MCF 10A (cell line): ENCODE measurements around the gene SLC25A13. TPM values are rescaled to one million over a fixed set of nuclear protein-coding genes. Genes with fewer than 3 reads are reported as not detected.

ENCODE experiments used
- BruUV-seq: library from RNA; stranded (reverse); fragments of 400-500 nt; replicated peaks from 2 replicates; lab custom pipeline; 2021; lab: Mats Ljungman, UMichigan
- CTCF ChIA-PET: fragments of 300-600 bp; sonication (Branson Sonifier 250); formaldehyde crosslinking; extraction: SDS; loops from one replicate; lab custom pipeline; 2021; ENCODE audit warnings: antibody characterized with exemption, inconsistent platforms; lab: Yijun Ruan, JAX
- POLR2A ChIA-PET: fragments of 300-600, 350-650 bp; sonication (Branson Sonifier 250); formaldehyde crosslinking; extraction: SDS; loops from one replicate; lab custom pipeline; 2020; ENCODE audit warnings: antibody characterized with exemption, inconsistent platforms; lab: Yijun Ruan, JAX
- DNase-seq: peaks from one replicate; pipeline ENCODE4 v3.0.0-alpha.2; 2018; ENCODE audit not compliant: unreplicated experiment
- H3K27ac Mint-ChIP-seq: one replicate; pipeline ENCODE4 v1.8.0; 2022; ENCODE audit warnings: mild to moderate bottlenecking, low read depth, mixed read lengths; ENCODE audit not compliant: unreplicated experiment
- H3K27me3 Mint-ChIP-seq: one replicate; pipeline ENCODE4 v1.8.0; 2022; ENCODE audit warnings: mixed read lengths; ENCODE audit not compliant: insufficient read depth, unreplicated experiment
- H3K36me3 Mint-ChIP-seq: one replicate; pipeline ENCODE4 v1.8.0; 2022; ENCODE audit warnings: mild to moderate bottlenecking, moderate library complexity, mixed read lengths; ENCODE audit not compliant: insufficient read depth, unreplicated experiment
- H3K4me1 Mint-ChIP-seq: one replicate; pipeline ENCODE4 v1.8.0; 2022; ENCODE audit warnings: mixed read lengths; ENCODE audit not compliant: insufficient read depth, unreplicated experiment
- H3K4me3 Mint-ChIP-seq: one replicate; pipeline ENCODE4 v1.8.0; 2022; ENCODE audit warnings: mild to moderate bottlenecking, moderate library complexity, mixed read lengths; ENCODE audit not compliant: unreplicated experiment
- H3K9me3 Mint-ChIP-seq: one replicate; pipeline ENCODE4 v1.8.0; 2022; ENCODE audit warnings: mixed read lengths; ENCODE audit not compliant: unreplicated experiment
- intact Hi-C: fragments of 100-400 bp; cut with micrococcal nuclease; formaldehyde crosslinking; loops from 2 replicates; pipeline ENCODE4 v1.14.1; 2022
- total RNA-seq: library from RNA; stranded (reverse); gene quantifications from 2 replicates; pipeline ENCODE4 v1.2.3, GENCODE V29; 2022
- TF ChIP-seq, protein P1 (sequence below): fragments of 200-600 bp; IDR thresholded peaks from one replicate; pipeline ENCODE4 v1.8.0; 2022; ENCODE audit warnings: antibody characterized with exemption, mild to moderate bottlenecking; ENCODE audit not compliant: unreplicated experiment

SLC25A13 gene
- total RNA-seq, 1 experiment from 2014 or later: 28.6 TPM

DNA sequence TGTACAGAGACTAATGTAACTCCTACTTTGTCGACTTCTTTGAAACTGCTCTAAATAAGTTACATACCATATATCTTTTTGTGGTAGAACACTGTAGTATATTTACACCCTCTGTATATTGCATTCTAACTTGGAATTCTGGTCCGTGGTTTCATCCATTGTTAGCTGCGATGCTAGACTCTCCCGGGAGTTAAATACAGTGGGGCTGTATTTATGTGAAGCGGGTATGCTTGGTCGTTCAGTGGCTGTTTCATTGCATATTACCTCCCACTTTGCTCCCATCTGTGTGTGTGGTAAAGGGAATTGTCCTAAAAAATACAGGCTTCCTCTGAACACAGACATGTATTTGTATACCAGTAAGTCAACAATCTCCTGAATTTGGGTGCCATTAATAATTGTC, 231.1 kb downstream of the SLC25A13 start:
- Mint-ChIP-seq H3K27me3 (peaks cover 32% of the 10 kb centered on the region), H3K9me3 (no peaks in the 10 kb centered on the region), H3K4me1 (no peaks in the 10 kb centered on the region), H3K4me3 (no peak overlapping the region), H3K27ac (no peak overlapping the region), H3K36me3 (no peaks in the 10 kb centered on the region)
- POLR2A ChIA-PET: no interaction called here
- no peak for DNase-seq
- CTCF ChIA-PET: interaction anchor here (0.6 to 1.1 kb wide), 4 partner anchors 25 to 929 kb away, joined by 3 to 4 read pairs (median 4); no protein-coding TSS in a partner anchor
- intact Hi-C loops: no loop called here
- TF ChIP-seq, protein P1, sequence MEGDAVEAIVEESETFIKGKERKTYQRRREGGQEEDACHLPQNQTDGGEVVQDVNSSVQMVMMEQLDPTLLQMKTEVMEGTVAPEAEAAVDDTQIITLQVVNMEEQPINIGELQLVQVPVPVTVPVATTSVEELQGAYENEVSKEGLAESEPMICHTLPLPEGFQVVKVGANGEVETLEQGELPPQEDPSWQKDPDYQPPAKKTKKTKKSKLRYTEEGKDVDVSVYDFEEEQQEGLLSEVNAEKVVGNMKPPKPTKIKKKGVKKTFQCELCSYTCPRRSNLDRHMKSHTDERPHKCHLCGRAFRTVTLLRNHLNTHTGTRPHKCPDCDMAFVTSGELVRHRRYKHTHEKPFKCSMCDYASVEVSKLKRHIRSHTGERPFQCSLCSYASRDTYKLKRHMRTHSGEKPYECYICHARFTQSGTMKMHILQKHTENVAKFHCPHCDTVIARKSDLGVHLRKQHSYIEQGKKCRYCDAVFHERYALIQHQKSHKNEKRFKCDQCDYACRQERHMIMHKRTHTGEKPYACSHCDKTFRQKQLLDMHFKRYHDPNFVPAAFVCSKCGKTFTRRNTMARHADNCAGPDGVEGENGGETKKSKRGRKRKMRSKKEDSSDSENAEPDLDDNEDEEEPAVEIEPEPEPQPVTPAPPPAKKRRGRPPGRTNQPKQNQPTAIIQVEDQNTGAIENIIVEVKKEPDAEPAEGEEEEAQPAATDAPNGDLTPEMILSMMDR: no peak
- no TSS peak for BruUV-seq

DNA sequence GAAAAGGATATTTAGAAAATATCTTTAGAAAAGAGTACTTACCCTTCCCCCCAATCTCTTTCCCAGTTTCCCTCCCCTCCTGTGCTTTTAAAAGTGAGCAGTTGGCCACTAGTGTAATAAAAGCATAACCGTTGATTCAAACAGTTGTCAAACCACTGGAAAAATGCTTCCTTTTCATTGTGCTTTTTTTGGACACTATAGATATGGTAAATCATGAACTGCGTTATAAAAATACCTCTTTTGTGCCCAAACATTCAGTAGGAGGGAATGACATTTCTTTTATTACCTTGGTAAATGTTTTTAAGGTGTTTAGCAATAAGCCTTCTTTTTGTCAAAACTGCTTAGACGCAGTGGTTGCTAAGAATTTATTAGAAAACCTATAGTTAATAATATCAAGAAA, 232.4 kb downstream of the SLC25A13 start:
- peaks cover 24% of the 10 kb centered on the region for H3K27me3 Mint-ChIP-seq
- H3K4me1 Mint-ChIP-seq: peaks cover 8% of the 10 kb centered on the region
- H3K9me3 Mint-ChIP-seq: no peaks in the 10 kb centered on the region
- intact Hi-C loops: no loop called here
- TF ChIP-seq, protein P1: no peak
- no peak overlapping the region for H3K27ac Mint-ChIP-seq
- POLR2A ChIA-PET: no interaction called here
- no TSS peak for BruUV-seq
- no peak for DNase-seq
- no peak overlapping the region for H3K4me3 Mint-ChIP-seq
- no peaks in the 10 kb centered on the region for H3K36me3 Mint-ChIP-seq
- CTCF ChIA-PET: interaction anchor here (1.1 kb wide), 1 partner anchor 1838 kb away, joined by 3 read pairs; no protein-coding TSS in a partner anchor

DNA sequence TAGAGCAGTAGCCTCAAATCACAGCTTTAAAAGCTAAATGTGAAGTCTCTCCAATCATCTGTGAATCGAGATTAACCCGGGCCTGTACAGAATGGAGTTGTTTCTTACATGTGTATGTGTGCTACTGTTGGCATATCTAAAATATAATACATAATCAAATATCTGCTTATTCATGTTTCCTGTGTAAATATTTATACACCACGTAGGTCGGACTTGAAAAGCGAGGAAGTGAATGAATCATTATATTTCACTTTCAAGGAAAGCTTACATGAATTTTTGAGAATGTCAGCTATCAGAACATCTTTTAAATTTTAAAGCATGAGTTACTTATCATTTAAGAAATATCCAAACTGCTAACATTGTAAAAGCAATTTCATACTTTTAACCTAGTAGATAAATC, 233.3 kb downstream of the SLC25A13 start:
- DNase-seq: no peak
- intact Hi-C loops: no loop called here
- ChIA-PET CTCF (interaction anchor here (1.1 kb wide), 1 partner anchor 13 kb away, joined by 6 read pairs; no protein-coding TSS in a partner anchor), POLR2A (interaction anchor here (0.5 to 0.7 kb wide), 2 partner anchors 12 to 43 kb away, joined by 4 read pairs; no protein-coding TSS in a partner anchor)
- H3K9me3 Mint-ChIP-seq: no peaks in the 10 kb centered on the region
- no peaks in the 10 kb centered on the region for H3K36me3 Mint-ChIP-seq
- no TSS peak for BruUV-seq
- no peak overlapping the region for H3K4me3 Mint-ChIP-seq
- TF ChIP-seq, protein P1: no peak
- H3K4me1 Mint-ChIP-seq: peaks cover 8% of the 10 kb centered on the region
- peaks cover 15% of the 10 kb centered on the region for H3K27me3 Mint-ChIP-seq
- H3K27ac Mint-ChIP-seq: no peak overlapping the region

DNA sequence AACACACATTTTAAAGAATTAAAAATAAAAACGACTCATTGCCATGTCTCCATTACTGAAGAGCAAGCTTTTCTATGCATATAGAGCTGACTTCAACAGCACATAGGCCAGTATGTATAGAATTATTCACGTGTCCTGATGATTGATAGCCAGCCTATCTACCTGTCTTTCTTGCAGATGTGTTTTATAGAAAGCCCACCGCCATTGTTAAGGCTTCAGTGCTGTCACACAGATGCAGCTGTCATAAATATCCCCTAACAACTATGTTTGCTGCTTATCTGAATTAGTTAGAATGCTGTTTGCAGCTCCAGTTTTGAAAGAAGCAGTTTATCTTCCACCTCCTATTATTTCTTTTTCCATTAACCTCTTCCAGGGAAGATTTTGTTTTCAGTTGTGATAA, 235.9 kb downstream of the SLC25A13 start:
- Mint-ChIP-seq H3K4me3 (no peak overlapping the region), H3K36me3 (no peaks in the 10 kb centered on the region), H3K9me3 (no peaks in the 10 kb centered on the region), H3K27me3 (no peaks in the 10 kb centered on the region), H3K27ac (no peak overlapping the region), H3K4me1 (peaks cover 8% of the 10 kb centered on the region)
- POLR2A ChIA-PET: no interaction called here
- no TSS peak for BruUV-seq
- intact Hi-C loops: no loop called here
- TF ChIP-seq, protein P1: no peak
- no peak for DNase-seq
- CTCF ChIA-PET: interaction anchor here (0.6 to 1.4 kb wide), 4 partner anchors 10 to 197 kb away, joined by 3 to 4 read pairs (median 4); no protein-coding TSS in a partner anchor
